HUES48 (cell line): ENCODE data around the gene ACIN1.

ENCODE experiments used
- H3K27ac ChIP-seq: one replicate; pipeline ENCODE4 v1.7.0; 2013; ENCODE audit warnings: low read depth, low read length, inconsistent platforms
- H3K27me3 ChIP-seq: 2 replicates; pipeline ENCODE4 v1.6.1; 2013; ENCODE audit warnings: mild to moderate bottlenecking, low read length; ENCODE audit not compliant: control insufficient read depth, insufficient read depth
- H3K36me3 ChIP-seq: 2 replicates; pipeline ENCODE4 v1.6.1; 2013; ENCODE audit warnings: low read length; ENCODE audit not compliant: control insufficient read depth, insufficient read depth
- H3K4me1 ChIP-seq: 2 replicates; pipeline ENCODE4 v1.6.1; 2013; ENCODE audit warnings: mild to moderate bottlenecking, low read length; ENCODE audit not compliant: control insufficient read depth, insufficient read depth
- H3K4me3 ChIP-seq: 2 replicates; pipeline ENCODE4 v1.5.1; 2013; ENCODE audit warnings: mild to moderate bottlenecking, low read depth, low read length
- H3K9ac ChIP-seq: 2 replicates; pipeline ENCODE4 v1.6.1; 2013; ENCODE audit warnings: mild to moderate bottlenecking, low read depth, low read length, moderate library complexity
- H3K9me3 ChIP-seq: 2 replicates; pipeline ENCODE4 v1.6.1; 2013; ENCODE audit warnings: low read length; ENCODE audit not compliant: control insufficient read depth, insufficient read depth

The ACIN1 gene

GRCh38 chr14:23103581-23103980 is 8.6 kb upstream of the ACIN1 start:
- Histone ChIP-seq H3K4me3 (no peak overlapping the region), H3K9ac (no peak overlapping the region), H3K27me3 (no peaks in the 10 kb centered on the region), H3K27ac (no peak overlapping the region), H3K9me3 (no peaks in the 10 kb centered on the region), H3K36me3 (peaks cover 8% of the 10 kb centered on the region), H3K4me1 (peaks cover 21% of the 10 kb centered on the region)

- H3K27me3 ChIP-seq, result no peaks in the 10 kb centered on the region
- H3K4me3 ChIP-seq, result no peak overlapping the region
- H3K9me3 ChIP-seq, result no peaks in the 10 kb centered on the region
- peaks cover 21% of the 10 kb centered on the region for H3K4me1 ChIP-seq
- no peak overlapping the region for H3K9ac ChIP-seq
- H3K36me3 ChIP-seq, result peaks cover 16% of the 10 kb centered on the region
- H3K27ac ChIP-seq, result no peak overlapping the region
These were observed 7.9 kb upstream of the ACIN1 start for GRCh38 chr14:23102801-23103200.

- Histone ChIP-seq H3K27me3 (no peaks in the 10 kb centered on the region), H3K27ac (no peak overlapping the region), H3K4me3 (no peak overlapping the region), H3K9ac (no peak overlapping the region), H3K36me3 (peaks cover 23% of the 10 kb centered on the region), H3K9me3 (no peaks in the 10 kb centered on the region), H3K4me1 (peaks cover 21% of the 10 kb centered on the region)
These were observed 7.2 kb upstream of the ACIN1 start for GRCh38 chr14:23101986-23102625.

GRCh38 chr14:23101213-23101970 is 6.5 kb upstream of the ACIN1 start:
- H3K4me1 ChIP-seq, result peaks cover 17% of the 10 kb centered on the region

GRCh38 chr14:23099212-23099861 is 4.4 kb upstream of the ACIN1 start:
- Histone ChIP-seq H3K4me3 (no peak overlapping the region), H3K9ac (no peak overlapping the region), H3K4me1 (peaks cover 1% of the 10 kb centered on the region; the same call in 1 of the 2 replicates), H3K36me3 (peaks cover 28% of the 10 kb centered on the region), H3K27me3 (no peaks in the 10 kb centered on the region), H3K27ac (no peak overlapping the region), H3K9me3 (no peaks in the 10 kb centered on the region)

More at GRCh38 chr14:23101213-23101970, 6.5 kb upstream of the ACIN1 start:
- H3K9me3 ChIP-seq, result no peaks in the 10 kb centered on the region
- no peak overlapping the region for H3K4me3 ChIP-seq
- H3K27ac ChIP-seq, result no peak overlapping the region
- no peak overlapping the region for H3K9ac ChIP-seq
- H3K27me3 ChIP-seq, result no peaks in the 10 kb centered on the region
- H3K36me3 ChIP-seq, result peaks cover 28% of the 10 kb centered on the region

GRCh38 chr14:23097786-23098185 is 2.9 kb upstream of the ACIN1 start:
- no peak overlapping the region for H3K27ac ChIP-seq
- peaks cover 3% of the 10 kb centered on the region; the same call in 1 of the 2 replicates for H3K4me1 ChIP-seq
- peaks cover 35% of the 10 kb centered on the region for H3K36me3 ChIP-seq
- no peaks in the 10 kb centered on the region for H3K9me3 ChIP-seq
- no peaks in the 10 kb centered on the region for H3K27me3 ChIP-seq
- H3K9ac ChIP-seq, result no peak overlapping the region
- no peak overlapping the region for H3K4me3 ChIP-seq

- peak within 1 kb of the TSS; percentile 98 for H3K9ac ChIP-seq
- H3K27me3 ChIP-seq, result no peaks in the 10 kb centered on the region
- no peaks in the 10 kb centered on the region for H3K9me3 ChIP-seq
- H3K36me3 ChIP-seq, result peaks cover 56% of the 10 kb centered on the region
- H3K4me1 ChIP-seq, result peaks cover 3% of the 10 kb centered on the region; the same call in 1 of the 2 replicates
- peak within 1 kb of the TSS; percentile 98 for H3K27ac ChIP-seq
- peak within 1 kb of the TSS; percentile 87 for H3K4me3 ChIP-seq
These were observed 516 bp upstream of the ACIN1 start, which contains the start of gene C14orf119 for GRCh38 chr14:23095196-23096108. TSS of gene C14orf119 (plus strand) at chr14:23095505. CDS start at chr14:23097659, 2,154 bp downstream.

GRCh38 chr14:23093991-23094665 is 808 bp downstream of the ACIN1 start:
- Histone ChIP-seq H3K9me3 (no peaks in the 10 kb centered on the region), H3K27ac (peak overlapping the region; percentile 98), H3K9ac (peak overlapping the region; percentile 98), H3K27me3 (no peaks in the 10 kb centered on the region), H3K4me3 (peak overlapping the region; percentile 87), H3K4me1 (peaks cover 3% of the 10 kb centered on the region; the same call in 1 of the 2 replicates), H3K36me3 (peaks cover 67% of the 10 kb centered on the region)

GRCh38 chr14:23093526-23093925 is 1.4 kb downstream of the ACIN1 start:
- H3K4me1 ChIP-seq, result peaks cover 3% of the 10 kb centered on the region; the same call in 1 of the 2 replicates
- no peak overlapping the region for H3K9ac ChIP-seq
- peaks cover 67% of the 10 kb centered on the region for H3K36me3 ChIP-seq
- no peaks in the 10 kb centered on the region for H3K27me3 ChIP-seq
- no peak overlapping the region for H3K27ac ChIP-seq
- H3K9me3 ChIP-seq, result no peaks in the 10 kb centered on the region
- H3K4me3 ChIP-seq, result peak overlapping the region; percentile 87

- Histone ChIP-seq H3K9me3 (no peaks in the 10 kb centered on the region), H3K27ac (no peak overlapping the region), H3K36me3 (peaks cover 67% of the 10 kb centered on the region), H3K27me3 (no peaks in the 10 kb centered on the region), H3K4me3 (no peak overlapping the region; the same call in 1 of the 2 replicates), H3K9ac (no peak overlapping the region), H3K4me1 (peaks cover 3% of the 10 kb centered on the region; the same call in 1 of the 2 replicates)
These were observed 1.8 kb downstream of the ACIN1 start for GRCh38 chr14:23093104-23093503.
